Kidney epithelial cell (primary cell): ENCODE data around the gene KCTD1. TPM values are rescaled to one million over a fixed set of nuclear protein-coding genes. Genes with fewer than 3 reads are reported as not detected.
A peak's percentile ranks its signal among the peaks of the same experiment; 100 is the strongest.

Source experiments
- DNase-seq: peaks from one replicate; pipeline ENCODE4 v3.0.0-alpha.2; 2010; ENCODE audit warnings: low read depth
- H3K27me3 ChIP-seq: 2 replicates; pipeline ENCODE4 v1.6.0; 2011; ENCODE audit warnings: low read length; ENCODE audit not compliant: control insufficient read depth, insufficient read depth
- H3K36me3 ChIP-seq: 2 replicates; pipeline ENCODE4 v1.5.1; 2011; ENCODE audit warnings: low read length; ENCODE audit not compliant: control insufficient read depth, insufficient read depth
- H3K4me3 ChIP-seq: 2 replicates; pipeline ENCODE4 v1.5.1; 2011; ENCODE audit warnings: low read depth, mild to moderate bottlenecking, control low read depth, low read length
- CTCF ChIP-seq: IDR thresholded peaks from 2 replicates; pipeline ENCODE4 v1.5.1; 2011; ENCODE audit warnings: mild to moderate bottlenecking, moderate library complexity, low read length, control low read depth, inconsistent platforms; ENCODE audit not compliant: insufficient read depth, poor library complexity, severe bottlenecking
- total RNA-seq: library from RNA; depleted of rRNA; stranded (reverse); fragments of >200 nt; gene quantifications from 2 replicates; pipeline ENCODE4 v1.2.3, GENCODE V29; 2015

Gene KCTD1
- total RNA-seq, 1 donor from 2014 or later = 30.5 TPM

- Histone ChIP-seq H3K36me3 (peaks cover 6% of the 10 kb centered on the region), H3K4me3 (no peak overlapping the region), H3K27me3 (no peaks in the 10 kb centered on the region)
- TF ChIP-seq CTCF = no peak
- DNase-seq = no peak
Measured at GRCh38 chr18:26460449-26461091, 87.8 kb downstream of the KCTD1 start.

- no peak for TF ChIP-seq CTCF
- Histone ChIP-seq H3K36me3 (peaks cover 6% of the 10 kb centered on the region), H3K27me3 (no peaks in the 10 kb centered on the region), H3K4me3 (no peak overlapping the region)
- no peak for DNase-seq
Measured at GRCh38 chr18:26459884-26460283, 88.5 kb downstream of the KCTD1 start.

- no peak for DNase-seq
- Histone ChIP-seq H3K4me3 (no peak overlapping the region), H3K36me3 (peaks cover 4% of the 10 kb centered on the region), H3K27me3 (no peaks in the 10 kb centered on the region)
- TF ChIP-seq CTCF = no peak
Measured at GRCh38 chr18:26459340-26459739, 89.0 kb downstream of the KCTD1 start.

- H3K36me3 ChIP-seq = peaks cover 4% of the 10 kb centered on the region
- H3K4me3 ChIP-seq = no peak overlapping the region
- no peak for DNase-seq
- no peak for TF ChIP-seq CTCF
- H3K27me3 ChIP-seq = no peaks in the 10 kb centered on the region
Measured at GRCh38 chr18:26458526-26459232, 89.7 kb downstream of the KCTD1 start.

GRCh38 chr18:26457611-26458353 is 90.6 kb downstream of the KCTD1 start:
- Histone ChIP-seq H3K36me3 (peaks cover 4% of the 10 kb centered on the region), H3K27me3 (no peaks in the 10 kb centered on the region), H3K4me3 (no peak overlapping the region)
- no peak for DNase-seq
- peak; percentile 35 for TF ChIP-seq CTCF
